HEK293 (cell line): ENCODE results near the gene GALNTL6.

Experiments
- CTCF ChIA-PET: fragments of 350-600 bp; formaldehyde crosslinking; extraction: SDS; loops from one replicate; lab custom pipeline; 2021; ENCODE audit warnings: antibody characterized with exemption; lab: Yijun Ruan, JAX
- POLR2A ChIA-PET: fragments of 300-600 bp; formaldehyde crosslinking; extraction: SDS; loops from one replicate; lab custom pipeline; 2020; ENCODE audit warnings: antibody characterized with exemption, inconsistent platforms; lab: Yijun Ruan, JAX
- H3K27ac ChIP-seq: fragments of 200-500 bp; sonication (Bioruptor generic); 2 replicates; pipeline ENCODE4 v1.5.1; 2014; ENCODE audit warnings: low read depth, low read length, control low read depth, inconsistent platforms; ENCODE audit errors: extremely low read depth
- H3K36me3 ChIP-seq, 2 experiments: fragments of 200-500 bp in 1 of 2; sonication (Bioruptor generic) in 1 of 2; 1 replicate in 1 of 2; 2 replicates in 1 of 2; pipeline ENCODE4 v1.5.1; 2014 to 2017; ENCODE audit warnings: inconsistent platforms in 2 of 2, low read length in 2 of 2; ENCODE audit not compliant: control insufficient read depth in 2 of 2, insufficient read depth in 1 of 2
- H3K4me1 ChIP-seq: fragments of 200-500 bp; sonication (Bioruptor generic); 2 replicates; pipeline ENCODE4 v1.5.1; 2014; ENCODE audit warnings: mild to moderate bottlenecking, low read length, inconsistent platforms; ENCODE audit not compliant: control insufficient read depth, insufficient read depth
- H3K4me3 ChIP-seq: 2 replicates; pipeline ENCODE4 v1.5.1; 2011; ENCODE audit warnings: low read depth, mild to moderate bottlenecking, control low read depth, low read length, moderate library complexity
- H3K9me3 ChIP-seq: fragments of 200-500 bp; sonication (Bioruptor generic); 2 replicates; pipeline ENCODE4 v1.5.1; 2014; ENCODE audit warnings: low read depth, low read length, inconsistent platforms; ENCODE audit not compliant: control insufficient read depth, insufficient read depth
- AEBP2 ChIP-seq: fragments of 450-650 bp; formaldehyde crosslinking; IDR thresholded peaks from 2 replicates; pipeline ENCODE4 v1.5.1; 2016; ENCODE audit warnings: missing biosample characterization, missing genetic modification characterization, borderline replicate concordance
- INSM2 ChIP-seq: fragments of 450-650 bp; formaldehyde crosslinking; IDR thresholded peaks from 2 replicates; pipeline ENCODE4 v1.5.1; 2016; ENCODE audit warnings: missing biosample characterization, missing genetic modification characterization
- KLF10 ChIP-seq: fragments of 450-650 bp; IDR thresholded peaks from 2 replicates; pipeline ENCODE4 v1.5.1; 2018; ENCODE audit warnings: missing biosample characterization, mild to moderate bottlenecking, missing genetic modification characterization
- KLF16 ChIP-seq: fragments of 450-650 bp; formaldehyde crosslinking; IDR thresholded peaks from 2 replicates; pipeline ENCODE4 v1.5.1; 2017; ENCODE audit warnings: missing biosample characterization, missing genetic modification characterization
- KLF8 ChIP-seq: fragments of 450-650 bp; formaldehyde crosslinking; IDR thresholded peaks from 2 replicates; pipeline ENCODE4 v1.5.1; 2016; ENCODE audit warnings: missing biosample characterization, missing genetic modification characterization
- MEIS1 ChIP-seq: sonication (generic); formaldehyde crosslinking; IDR thresholded peaks from 2 replicates; pipeline ENCODE4 v1.8.1; 2022; ENCODE audit warnings: missing genetic modification reagents, mild to moderate bottlenecking, borderline replicate concordance
- MZF1 ChIP-seq: fragments of 450-650 bp; formaldehyde crosslinking; IDR thresholded peaks from 2 replicates; pipeline ENCODE4 v1.5.1; 2017; ENCODE audit warnings: missing biosample characterization, missing genetic modification characterization, borderline replicate concordance
- PBX3 ChIP-seq: sonication (generic); formaldehyde crosslinking; IDR thresholded peaks from 2 replicates; pipeline ENCODE4 v1.8.1; 2022; ENCODE audit warnings: mild to moderate bottlenecking, moderate library complexity, missing genetic modification reagents
- PRDM1 ChIP-seq: fragments of 450-650 bp; formaldehyde crosslinking; IDR thresholded peaks from 2 replicates; pipeline ENCODE4; 2016; ENCODE audit warnings: missing biosample characterization, missing genetic modification characterization
- SALL2 ChIP-seq: fragments of 450-650 bp; formaldehyde crosslinking; IDR thresholded peaks from 2 replicates; pipeline ENCODE4 v1.5.0; 2017; ENCODE audit warnings: missing biosample characterization, mild to moderate bottlenecking, missing genetic modification characterization, borderline replicate concordance
- SP3 ChIP-seq: fragments of 450-650 bp; formaldehyde crosslinking; IDR thresholded peaks from 2 replicates; pipeline ENCODE4 v1.5.1; 2016; ENCODE audit warnings: missing biosample characterization, missing genetic modification characterization
- ZBTB1 ChIP-seq: fragments of 450-650 bp; formaldehyde crosslinking; IDR thresholded peaks from 2 replicates; pipeline ENCODE4 v1.5.1; 2016; ENCODE audit warnings: missing biosample characterization, missing genetic modification characterization
- ZBTB44 ChIP-seq: fragments of 450-650 bp; IDR thresholded peaks from 2 replicates; pipeline ENCODE4 v1.5.1; 2018; ENCODE audit warnings: missing biosample characterization, mild to moderate bottlenecking, missing genetic modification characterization
- ZNF157 ChIP-seq: fragments of 450-650 bp; formaldehyde crosslinking; IDR thresholded peaks from 2 replicates; pipeline ENCODE4 v1.5.1; 2016; ENCODE audit warnings: missing biosample characterization, missing genetic modification characterization
- ZNF335 ChIP-seq: fragments of 450-650 bp; formaldehyde crosslinking; conservative IDR thresholded peaks from 2 replicates; pipeline ENCODE4 v1.5.1; 2016; ENCODE audit warnings: missing biosample characterization, missing genetic modification characterization
- ZNF391 ChIP-seq: fragments of 450-650 bp; formaldehyde crosslinking; IDR thresholded peaks from 2 replicates; pipeline ENCODE4 v1.5.1; 2016; ENCODE audit warnings: low read depth, missing biosample characterization, missing genetic modification characterization, borderline replicate concordance
- ZNF777 ChIP-seq: fragments of 450-650 bp; formaldehyde crosslinking; IDR thresholded peaks from 2 replicates; pipeline ENCODE4 v1.5.1; 2017; ENCODE audit warnings: missing biosample characterization, missing genetic modification characterization, borderline replicate concordance
- ZNF837 ChIP-seq: fragments of 450-650 bp; formaldehyde crosslinking; IDR thresholded peaks from 2 replicates; pipeline ENCODE4 v1.5.1; 2016; ENCODE audit warnings: missing biosample characterization, missing genetic modification characterization

GALNTL6 gene

GRCh38 chr4:172978848-172979247 lies 1165.6 kb downstream of the GALNTL6 start:
- no peaks in the 10 kb centered on the region for H3K4me1 ChIP-seq
- H3K36me3 ChIP-seq, result no peaks in the 10 kb centered on the region
- CTCF ChIA-PET, result interaction anchor here (0.6 kb wide), 1 partner anchor 207 kb away, joined by 4 read pairs; no protein-coding TSS in a partner anchor
- no peak overlapping the region for H3K4me3 ChIP-seq
- TF ChIP-seq INSM2 (tag by site-specific recombination) (no peak), KLF8 (tag by site-specific recombination) (no peak), MEIS1 (no peak), ZBTB44 (tag by site-specific recombination) (no peak), SALL2 (no peak), KLF10 (tag by site-specific recombination) (no peak), ZNF157 (tag by site-specific recombination) (no peak), PRDM1 (tag by site-specific recombination) (no peak), ZNF335 (tag by site-specific recombination) (no peak)
- POLR2A ChIA-PET, result no interaction called here
- no peaks in the 10 kb centered on the region for H3K9me3 ChIP-seq
- no peak overlapping the region for H3K27ac ChIP-seq

- POLR2A ChIA-PET, result no interaction called here
- CTCF ChIA-PET, result interaction anchor here (0.6 kb wide), 1 partner anchor 1168 kb away, joined by 3 read pairs; no protein-coding TSS in a partner anchor
- Histone ChIP-seq H3K4me3 (no peak overlapping the region), H3K36me3 (no peaks in the 10 kb centered on the region), H3K27ac (no peak overlapping the region), H3K9me3 (no peaks in the 10 kb centered on the region), H3K4me1 (no peaks in the 10 kb centered on the region)
- TF ChIP-seq KLF16 (tag by site-specific recombination) (no peak), AEBP2 (no peak), KLF8 (tag by site-specific recombination) (no peak), ZNF391 (tag by site-specific recombination) (no peak), ZBTB1 (tag by site-specific recombination) (no peak), ZNF837 (no peak), PBX3 (CRISPR knock-in tag) (no peak), ZNF777 (tag by site-specific recombination) (no peak), SP3 (tag by site-specific recombination) (no peak), MZF1 (tag by site-specific recombination) (no peak)
Measured at GRCh38 chr4:172979332-172979731, 1166.1 kb downstream of the GALNTL6 start.
